Neural cell (in vitro differentiated cells): ENCODE data around the gene BNIP3.

Experiments
- CTCF ChIP-seq: fragments of 450-650 bp; IDR thresholded peaks from 2 replicates; pipeline ENCODE4 v1.5.1; 2014; ENCODE audit warnings: antibody characterized with exemption, mild to moderate bottlenecking, moderate library complexity; ENCODE audit not compliant: poor library complexity, severe bottlenecking
- EP300 ChIP-seq: fragments of 450-650 bp; conservative IDR thresholded peaks from 2 replicates; pipeline ENCODE4 v1.6.1; 2014; ENCODE audit warnings: antibody characterized with exemption, mild to moderate bottlenecking, moderate library complexity; ENCODE audit not compliant: poor library complexity, severe bottlenecking
- EZH2 ChIP-seq: fragments of 200-600, 300-800 bp; shearing (Covaris generic), sonication (generic); IDR thresholded peaks from 2 replicates; pipeline ENCODE4 v1.6.1; 2014; ENCODE audit warnings: antibody characterized with exemption, low read length, borderline replicate concordance, mild to moderate bottlenecking; ENCODE audit not compliant: insufficient read depth, poor library complexity, severe bottlenecking
- MXI1 ChIP-seq: fragments of 450-650 bp; conservative IDR thresholded peaks from 2 replicates; pipeline ENCODE4 v1.6.1; 2014; ENCODE audit warnings: antibody characterized with exemption, mild to moderate bottlenecking; ENCODE audit not compliant: poor library complexity, severe bottlenecking
- POLR2AphosphoS5 ChIP-seq: IDR thresholded peaks from 2 replicates; pipeline ENCODE4 v1.6.1; 2012
- SMC3 ChIP-seq: fragments of 450-650 bp; conservative IDR thresholded peaks from 2 replicates; pipeline ENCODE4 v1.6.1; 2014; ENCODE audit warnings: antibody characterized with exemption, mild to moderate bottlenecking, moderate library complexity; ENCODE audit not compliant: poor library complexity
- TF ChIP-seq, protein P1 (sequence below): IDR thresholded peaks from 2 replicates; pipeline ENCODE4 v1.6.1; 2012; ENCODE audit warnings: borderline replicate concordance

DNA sequence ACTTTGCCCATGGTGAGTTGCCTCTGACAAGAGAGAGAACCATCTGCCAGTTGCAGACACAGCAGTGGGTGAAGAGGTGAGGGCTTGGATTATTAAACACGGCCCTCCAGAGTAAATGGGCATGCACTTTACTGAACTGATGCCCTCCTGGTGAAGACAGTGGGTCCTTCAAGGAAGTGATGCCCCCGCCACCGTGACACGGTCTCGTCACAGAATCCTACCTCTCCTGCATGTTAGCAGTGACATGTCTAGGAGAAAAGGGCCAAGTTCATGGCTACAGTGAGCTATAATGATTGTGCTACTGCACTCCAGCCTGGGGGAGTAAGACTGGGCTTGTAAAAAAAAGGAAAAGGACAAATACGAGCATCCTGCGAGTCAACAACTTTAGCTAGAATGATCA, 2.4 kb downstream of the BNIP3 start:
- TF ChIP-seq CTCF (no peak), EZH2 (no peak), EP300 (no peak), SMC3 (no peak), MXI1 (no peak), POLR2AphosphoS5 (no peak)
- TF ChIP-seq, protein P1, sequence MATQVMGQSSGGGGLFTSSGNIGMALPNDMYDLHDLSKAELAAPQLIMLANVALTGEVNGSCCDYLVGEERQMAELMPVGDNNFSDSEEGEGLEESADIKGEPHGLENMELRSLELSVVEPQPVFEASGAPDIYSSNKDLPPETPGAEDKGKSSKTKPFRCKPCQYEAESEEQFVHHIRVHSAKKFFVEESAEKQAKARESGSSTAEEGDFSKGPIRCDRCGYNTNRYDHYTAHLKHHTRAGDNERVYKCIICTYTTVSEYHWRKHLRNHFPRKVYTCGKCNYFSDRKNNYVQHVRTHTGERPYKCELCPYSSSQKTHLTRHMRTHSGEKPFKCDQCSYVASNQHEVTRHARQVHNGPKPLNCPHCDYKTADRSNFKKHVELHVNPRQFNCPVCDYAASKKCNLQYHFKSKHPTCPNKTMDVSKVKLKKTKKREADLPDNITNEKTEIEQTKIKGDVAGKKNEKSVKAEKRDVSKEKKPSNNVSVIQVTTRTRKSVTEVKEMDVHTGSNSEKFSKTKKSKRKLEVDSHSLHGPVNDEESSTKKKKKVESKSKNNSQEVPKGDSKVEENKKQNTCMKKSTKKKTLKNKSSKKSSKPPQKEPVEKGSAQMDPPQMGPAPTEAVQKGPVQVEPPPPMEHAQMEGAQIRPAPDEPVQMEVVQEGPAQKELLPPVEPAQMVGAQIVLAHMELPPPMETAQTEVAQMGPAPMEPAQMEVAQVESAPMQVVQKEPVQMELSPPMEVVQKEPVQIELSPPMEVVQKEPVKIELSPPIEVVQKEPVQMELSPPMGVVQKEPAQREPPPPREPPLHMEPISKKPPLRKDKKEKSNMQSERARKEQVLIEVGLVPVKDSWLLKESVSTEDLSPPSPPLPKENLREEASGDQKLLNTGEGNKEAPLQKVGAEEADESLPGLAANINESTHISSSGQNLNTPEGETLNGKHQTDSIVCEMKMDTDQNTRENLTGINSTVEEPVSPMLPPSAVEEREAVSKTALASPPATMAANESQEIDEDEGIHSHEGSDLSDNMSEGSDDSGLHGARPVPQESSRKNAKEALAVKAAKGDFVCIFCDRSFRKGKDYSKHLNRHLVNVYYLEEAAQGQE, result no peak
